ENCODE data around the gene SORBS2.
A peak's percentile ranks its signal among the peaks of the same experiment; 100 is the strongest.
"Not testable (repeated sequence)": the region's sequence is repeated elsewhere in the genome, so short reads cannot be mapped to it uniquely, and the experiment has no call there.

Gene SORBS2

GRCh38 chr4:185730849-185731608 is 81.0 kb downstream of the SORBS2 start:
- no peaks in the 10 kb centered on the region for H3K36me3 Mint-ChIP-seq
- H3K9me3 Mint-ChIP-seq: no peaks in the 10 kb centered on the region
- peaks cover 33% of the 10 kb centered on the region for H3K4me1 Mint-ChIP-seq
- peak; percentile 70 for ATAC-seq
- no peak overlapping the region for H3K4me3 Mint-ChIP-seq
- H3K27ac Mint-ChIP-seq: no peak overlapping the region
- peaks cover 32% of the 10 kb centered on the region for H3K27me3 Mint-ChIP-seq

- H3K4me3 Mint-ChIP-seq: no peak overlapping the region
- H3K9me3 Mint-ChIP-seq: no peaks in the 10 kb centered on the region
- ATAC-seq: no peak
- no peak overlapping the region for H3K27ac Mint-ChIP-seq
- peaks cover 32% of the 10 kb centered on the region for H3K27me3 Mint-ChIP-seq
- peaks cover 33% of the 10 kb centered on the region for H3K4me1 Mint-ChIP-seq
- no peaks in the 10 kb centered on the region for H3K36me3 Mint-ChIP-seq
Observed at GRCh38 chr4:185730387-185730786, 81.6 kb downstream of the SORBS2 start.

GRCh38 chr4:185729391-185729804 is 82.6 kb downstream of the SORBS2 start:
- H3K36me3 Mint-ChIP-seq: no peaks in the 10 kb centered on the region
- no peaks in the 10 kb centered on the region for H3K9me3 Mint-ChIP-seq
- no peak overlapping the region for H3K4me3 Mint-ChIP-seq
- no peak for ATAC-seq
- peaks cover 37% of the 10 kb centered on the region for H3K27me3 Mint-ChIP-seq
- H3K27ac Mint-ChIP-seq: no peak overlapping the region
- peaks cover 26% of the 10 kb centered on the region for H3K4me1 Mint-ChIP-seq

- no peak overlapping the region for H3K27ac Mint-ChIP-seq
- H3K4me1 Mint-ChIP-seq: peaks cover 24% of the 10 kb centered on the region
- H3K9me3 Mint-ChIP-seq: no peaks in the 10 kb centered on the region
- H3K36me3 Mint-ChIP-seq: no peaks in the 10 kb centered on the region
- no peak for ATAC-seq
- peaks cover 37% of the 10 kb centered on the region for H3K27me3 Mint-ChIP-seq
- H3K4me3 Mint-ChIP-seq: no peak overlapping the region
Observed at GRCh38 chr4:185728893-185729292, 83.1 kb downstream of the SORBS2 start.

GRCh38 chr4:185726931-185727330 is 85.1 kb downstream of the SORBS2 start:
- Mint-ChIP-seq H3K4me1 (peaks cover 16% of the 10 kb centered on the region), H3K9me3 (no peaks in the 10 kb centered on the region), H3K27me3 (peaks cover 20% of the 10 kb centered on the region), H3K27ac (no peak overlapping the region), H3K4me3 (no peak overlapping the region), H3K36me3 (no peaks in the 10 kb centered on the region)
- ATAC-seq: no peak

GRCh38 chr4:185723631-185724260 is 88.2 kb downstream of the SORBS2 start:
- no peak for ATAC-seq
- H3K9me3 Mint-ChIP-seq: no peaks in the 10 kb centered on the region
- no peak overlapping the region for H3K4me3 Mint-ChIP-seq
- H3K36me3 Mint-ChIP-seq: no peaks in the 10 kb centered on the region
- H3K27ac Mint-ChIP-seq: no peak overlapping the region
- H3K4me1 Mint-ChIP-seq: peaks cover 7% of the 10 kb centered on the region
- H3K27me3 Mint-ChIP-seq: peaks cover 20% of the 10 kb centered on the region

- H3K9me3 Mint-ChIP-seq: no peaks in the 10 kb centered on the region
- H3K36me3 Mint-ChIP-seq: no peaks in the 10 kb centered on the region
- H3K27me3 Mint-ChIP-seq: peaks cover 20% of the 10 kb centered on the region
- H3K4me1 Mint-ChIP-seq: peaks cover 7% of the 10 kb centered on the region
- H3K4me3 Mint-ChIP-seq: no peak overlapping the region
- H3K27ac Mint-ChIP-seq: no peak overlapping the region
- no peak for ATAC-seq
Observed at GRCh38 chr4:185722029-185722316, 90.0 kb downstream of the SORBS2 start.

- peaks cover 25% of the 10 kb centered on the region for H3K27me3 Mint-ChIP-seq
- H3K27ac Mint-ChIP-seq: no peak overlapping the region
- ATAC-seq: no peak
- H3K9me3 Mint-ChIP-seq: no peaks in the 10 kb centered on the region
- peaks cover 7% of the 10 kb centered on the region for H3K4me1 Mint-ChIP-seq
- no peak overlapping the region for H3K4me3 Mint-ChIP-seq
- no peaks in the 10 kb centered on the region for H3K36me3 Mint-ChIP-seq
Observed at GRCh38 chr4:185721190-185722028, 90.6 kb downstream of the SORBS2 start.

- no peak overlapping the region for H3K4me3 Mint-ChIP-seq
- no peak overlapping the region for H3K27ac Mint-ChIP-seq
- no peaks in the 10 kb centered on the region for H3K36me3 Mint-ChIP-seq
- no peak for ATAC-seq
- H3K9me3 Mint-ChIP-seq: no peaks in the 10 kb centered on the region
- peaks cover 11% of the 10 kb centered on the region for H3K27me3 Mint-ChIP-seq
- H3K4me1 Mint-ChIP-seq: peaks cover 7% of the 10 kb centered on the region
Observed at GRCh38 chr4:185719500-185719858, 92.5 kb downstream of the SORBS2 start.

GRCh38 chr4:185718578-185719499 is 93.2 kb downstream of the SORBS2 start:
- peaks cover 8% of the 10 kb centered on the region for H3K27me3 Mint-ChIP-seq
- H3K4me3 Mint-ChIP-seq: no peak overlapping the region
- H3K27ac Mint-ChIP-seq: no peak overlapping the region
- H3K36me3 Mint-ChIP-seq: no peaks in the 10 kb centered on the region
- no peaks in the 10 kb centered on the region for H3K9me3 Mint-ChIP-seq
- H3K4me1 Mint-ChIP-seq: peaks cover 3% of the 10 kb centered on the region
- no peak for ATAC-seq

- Mint-ChIP-seq H3K27ac (no peak overlapping the region), H3K9me3 (no peaks in the 10 kb centered on the region), H3K4me3 (no peak overlapping the region), H3K4me1 (no peaks in the 10 kb centered on the region), H3K27me3 (peaks cover 20% of the 10 kb centered on the region), H3K36me3 (no peaks in the 10 kb centered on the region)
- no peak for ATAC-seq
Observed at GRCh38 chr4:185717377-185717741, 94.6 kb downstream of the SORBS2 start.

GRCh38 chr4:185716577-185717376 is 95.2 kb downstream of the SORBS2 start:
- no peak overlapping the region for H3K27ac Mint-ChIP-seq
- H3K4me1 Mint-ChIP-seq: no peaks in the 10 kb centered on the region
- no peak for ATAC-seq
- peaks cover 20% of the 10 kb centered on the region for H3K27me3 Mint-ChIP-seq
- no peaks in the 10 kb centered on the region for H3K36me3 Mint-ChIP-seq
- H3K4me3 Mint-ChIP-seq: no peak overlapping the region
- no peaks in the 10 kb centered on the region for H3K9me3 Mint-ChIP-seq

GRCh38 chr4:185716141-185716551 is 95.8 kb downstream of the SORBS2 start:
- Mint-ChIP-seq H3K36me3 (no peaks in the 10 kb centered on the region), H3K4me3 (no peak overlapping the region), H3K27me3 (peaks cover 20% of the 10 kb centered on the region), H3K4me1 (no peaks in the 10 kb centered on the region), H3K27ac (no peak overlapping the region), H3K9me3 (no peaks in the 10 kb centered on the region)
- ATAC-seq: no peak

GRCh38 chr4:185714524-185714923 is 97.5 kb downstream of the SORBS2 start:
- not testable (repeated sequence) for H3K36me3 Mint-ChIP-seq, H3K4me1 Mint-ChIP-seq, H3K4me3 Mint-ChIP-seq, H3K27ac Mint-ChIP-seq, ATAC-seq, H3K9me3 Mint-ChIP-seq
- H3K27me3 Mint-ChIP-seq: peaks cover 20% of the 10 kb centered on the region

Measured in stimulated activated memory B cell treated with anti-CD40 and anti-IgM and Interleukin-4, amounts not matched to agents 10 μg/mL and 1 μg/mL and 100 μg/mL, for 72 hours (primary cell).